Activated CD8-positive, alpha-beta memory T cell treated with anti-CD3 and anti-CD28 coated beads for 1 hour (primary cell): ENCODE results near the gene ARID3B.
"Not testable (repeated sequence)": the region's sequence is repeated elsewhere in the genome, so short reads cannot be mapped to it uniquely, and the experiment has no call there.

Experiments used
- DNase-seq, 2 donors: peaks; one replicate each; pipeline ENCODE4 v3.0.0-alpha.2; 2020; ENCODE audit warnings: low read depth in 1 of 2; ENCODE audit errors: extremely low read depth in 1 of 2

The ARID3B gene

GRCh38 chr15:74564182-74564581, 23.2 kb downstream of the ARID3B start:
- DNase-seq = no peak

GRCh38 chr15:74565381-74566085, 24.5 kb downstream of the ARID3B start:
- no peak for DNase-seq

- no peak for DNase-seq
Observed at GRCh38 chr15:74568594-74568993, 27.6 kb downstream of the ARID3B start.

GRCh38 chr15:74569731-74570070, 28.7 kb downstream of the ARID3B start:
- no peak for DNase-seq

- DNase-seq = no peak
Observed at GRCh38 chr15:74571191-74571590, 30.2 kb downstream of the ARID3B start.

- no peak for DNase-seq
Observed at GRCh38 chr15:74573987-74574386, 33.0 kb downstream of the ARID3B start.

- DNase-seq = no peak
Observed at GRCh38 chr15:74578496-74578994, 37.5 kb downstream of the ARID3B start.

- DNase-seq = no peak
Observed at GRCh38 chr15:74579001-74579400, 38.0 kb downstream of the ARID3B start.

- no peak for DNase-seq
Observed at GRCh38 chr15:74580538-74581350, 39.7 kb downstream of the ARID3B start.

GRCh38 chr15:74584204-74584603, 43.2 kb downstream of the ARID3B start:
- no peak for DNase-seq

GRCh38 chr15:74584779-74585178, 43.8 kb downstream of the ARID3B start:
- DNase-seq = no peak

- DNase-seq = no peak
Observed at GRCh38 chr15:74585191-74585590, 44.2 kb downstream of the ARID3B start.

GRCh38 chr15:74585857-74586256, 44.8 kb downstream of the ARID3B start:
- DNase-seq = no peak

GRCh38 chr15:74589826-74590225, 48.8 kb downstream of the ARID3B start:
- DNase-seq = no peak

- no peak for DNase-seq
Observed at GRCh38 chr15:74592222-74592621, 51.2 kb downstream of the ARID3B start.

- DNase-seq = no peak
Observed at GRCh38 chr15:74593122-74593521, 52.1 kb downstream of the ARID3B start.

- DNase-seq = no peak
Observed at GRCh38 chr15:74594455-74594854, 53.4 kb downstream of the ARID3B start.

GRCh38 chr15:74595271-74595670, 54.3 kb downstream of the ARID3B start:
- no peak for DNase-seq

- not testable (repeated sequence) for DNase-seq
Observed at GRCh38 chr15:74596736-74597135, 55.7 kb downstream of the ARID3B start.

- DNase-seq = not testable (repeated sequence)
Observed at GRCh38 chr15:74597146-74597705, 56.2 kb downstream of the ARID3B start.

GRCh38 chr15:74598126-74598842, 57.3 kb downstream of the ARID3B start:
- peak; percentile 70 to 80 for DNase-seq
